Astrocyte of the cerebellum (primary cell): ENCODE measurements around the gene YTHDF1.
"Not testable (repeated sequence)": the region's sequence is repeated elsewhere in the genome, so short reads cannot be mapped to it uniquely, and the experiment has no call there.

Source experiments
- DNase-seq: peaks from one replicate; pipeline ENCODE4 v3.0.0-alpha.2; 2011; ENCODE audit warnings: low read depth
- H3K4me3 ChIP-seq: 2 replicates; pipeline ENCODE4 v1.5.1; 2011; ENCODE audit warnings: mild to moderate bottlenecking, low read depth, low read length, moderate library complexity
- in situ Hi-C: cut with HindIII; loops from 2 replicates; pipeline ENCODE4 v1.10.0; 2017; ENCODE audit warnings: low sequenced_read_pairs
- TF ChIP-seq, protein P1 (sequence below): IDR thresholded peaks from 2 replicates; pipeline ENCODE4 v1.5.1; 2012; ENCODE audit warnings: low read length, low read depth, moderate library complexity, mild to moderate bottlenecking; ENCODE audit errors: missing control alignments

Gene YTHDF1

DNA sequence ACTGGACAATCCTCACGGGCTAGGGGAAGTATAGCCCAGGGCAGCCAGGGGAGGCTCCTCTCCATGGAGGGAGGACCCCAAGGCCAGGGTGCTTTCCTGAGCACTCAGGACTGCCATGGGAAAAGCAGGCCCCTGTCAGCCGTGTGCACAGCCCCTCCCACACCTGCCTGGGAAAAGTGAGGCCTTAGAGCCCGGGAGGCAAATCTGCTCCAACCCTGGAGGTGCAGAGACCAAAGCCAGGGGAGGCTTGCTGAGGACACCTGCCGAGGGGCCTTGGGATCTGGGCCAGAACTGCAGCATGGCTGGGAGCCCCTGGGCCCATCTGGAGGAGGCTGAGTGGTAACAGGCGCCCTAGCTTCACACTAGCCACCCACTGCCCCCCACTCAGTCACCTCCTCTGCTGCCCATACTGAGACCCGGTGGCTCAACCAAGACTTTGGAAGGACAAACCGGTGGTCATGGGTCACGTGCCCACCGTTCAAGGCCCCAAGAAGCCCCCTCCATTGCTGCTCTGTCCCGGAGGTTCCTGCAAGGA, 55.2 kb downstream of the YTHDF1 start:
- in situ Hi-C loops = no loop called here
- TF ChIP-seq, protein P1, sequence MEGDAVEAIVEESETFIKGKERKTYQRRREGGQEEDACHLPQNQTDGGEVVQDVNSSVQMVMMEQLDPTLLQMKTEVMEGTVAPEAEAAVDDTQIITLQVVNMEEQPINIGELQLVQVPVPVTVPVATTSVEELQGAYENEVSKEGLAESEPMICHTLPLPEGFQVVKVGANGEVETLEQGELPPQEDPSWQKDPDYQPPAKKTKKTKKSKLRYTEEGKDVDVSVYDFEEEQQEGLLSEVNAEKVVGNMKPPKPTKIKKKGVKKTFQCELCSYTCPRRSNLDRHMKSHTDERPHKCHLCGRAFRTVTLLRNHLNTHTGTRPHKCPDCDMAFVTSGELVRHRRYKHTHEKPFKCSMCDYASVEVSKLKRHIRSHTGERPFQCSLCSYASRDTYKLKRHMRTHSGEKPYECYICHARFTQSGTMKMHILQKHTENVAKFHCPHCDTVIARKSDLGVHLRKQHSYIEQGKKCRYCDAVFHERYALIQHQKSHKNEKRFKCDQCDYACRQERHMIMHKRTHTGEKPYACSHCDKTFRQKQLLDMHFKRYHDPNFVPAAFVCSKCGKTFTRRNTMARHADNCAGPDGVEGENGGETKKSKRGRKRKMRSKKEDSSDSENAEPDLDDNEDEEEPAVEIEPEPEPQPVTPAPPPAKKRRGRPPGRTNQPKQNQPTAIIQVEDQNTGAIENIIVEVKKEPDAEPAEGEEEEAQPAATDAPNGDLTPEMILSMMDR = no peak
- no peak overlapping the region for H3K4me3 ChIP-seq
- DNase-seq = no peak

DNA sequence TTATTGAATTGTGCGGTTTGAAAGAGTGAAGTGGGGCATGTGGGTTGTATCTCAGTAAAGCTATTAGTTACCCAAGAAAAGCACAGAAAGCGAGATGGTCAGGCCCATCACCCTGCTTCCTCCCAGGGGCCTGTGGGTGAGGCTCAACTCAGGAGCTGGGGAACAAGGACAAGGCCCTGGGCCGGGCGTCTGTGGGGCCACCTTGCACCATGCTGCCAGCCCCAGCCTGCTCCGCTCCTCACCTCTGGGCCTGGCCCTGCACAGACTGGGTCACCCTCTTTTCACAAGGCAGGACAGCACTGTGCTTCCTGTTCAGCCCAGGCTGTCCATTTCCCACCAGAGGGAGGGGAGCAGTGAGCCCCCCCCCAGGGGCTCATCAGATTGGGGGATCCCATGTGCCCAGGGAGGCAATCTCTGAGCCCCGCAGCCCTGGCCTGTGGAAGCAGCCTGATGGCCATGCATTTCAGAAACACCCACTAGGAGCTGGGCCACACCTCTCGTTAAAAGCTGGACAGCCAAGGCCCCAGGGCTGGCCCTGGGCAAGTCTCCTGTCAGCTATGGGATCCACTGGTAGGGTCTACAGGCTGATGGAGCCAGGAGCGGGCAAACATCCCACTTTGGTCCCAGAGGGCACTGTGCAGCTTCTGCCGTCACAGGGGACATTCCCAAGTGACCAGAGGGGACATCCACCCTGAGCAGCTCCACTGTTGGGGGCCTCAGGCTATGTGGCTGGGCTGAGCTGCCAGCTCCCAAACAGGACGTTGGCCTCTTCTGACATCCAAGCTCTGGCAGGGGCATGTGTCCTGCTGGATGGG, 55.9 kb downstream of the YTHDF1 start:
- TF ChIP-seq, protein P1 = no peak
- in situ Hi-C loops = no loop called here
- no peak overlapping the region for H3K4me3 ChIP-seq
- DNase-seq = no peak

DNA sequence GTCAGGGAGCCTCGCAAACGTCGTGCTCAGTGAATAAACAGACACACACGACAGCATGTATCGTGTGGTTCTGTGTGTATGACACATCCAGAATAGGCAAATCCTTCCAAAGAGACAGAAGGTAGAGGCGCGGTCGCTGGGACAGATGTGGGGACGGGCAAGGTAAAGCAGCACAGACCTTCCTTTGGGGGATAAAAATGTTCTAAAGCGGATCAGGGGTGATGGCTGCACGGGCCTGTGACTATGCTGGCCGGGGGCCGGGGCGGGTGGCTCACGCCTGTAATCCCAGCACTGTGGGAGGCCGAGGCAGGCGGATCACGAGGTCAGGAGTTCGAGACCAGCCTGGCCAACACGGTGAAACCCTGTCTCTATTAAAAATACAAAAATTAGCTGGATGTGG, 56.7 kb downstream of the YTHDF1 start:
- in situ Hi-C loops = not testable (repeated sequence)

DNA sequence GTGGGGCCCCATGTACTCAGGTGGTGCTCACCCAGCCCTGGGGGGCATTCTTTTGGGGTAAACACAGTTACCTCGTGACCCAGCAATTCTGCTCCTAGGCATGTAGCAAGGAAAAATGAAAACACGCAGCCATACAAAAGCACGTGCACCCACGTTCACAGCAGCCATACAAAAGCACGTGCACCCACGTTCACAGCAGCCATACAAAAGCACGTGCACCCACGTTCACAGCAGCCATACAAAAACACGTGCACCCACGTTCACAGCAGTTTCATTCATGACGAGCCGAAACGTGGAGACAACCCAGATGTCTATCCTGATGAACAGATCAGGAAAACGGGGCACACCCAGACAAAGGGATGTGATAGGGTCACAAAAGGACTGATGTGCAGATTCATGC, 57.1 kb downstream of the YTHDF1 start:
- H3K4me3 ChIP-seq = no peak overlapping the region
- no peak for DNase-seq
- in situ Hi-C loops = no loop called here
- TF ChIP-seq, protein P1 = no peak

More for the DNA sequence above, 56.7 kb downstream of the YTHDF1 start:
- DNase-seq, H3K4me3 ChIP-seq: not testable (repeated sequence)

DNA sequence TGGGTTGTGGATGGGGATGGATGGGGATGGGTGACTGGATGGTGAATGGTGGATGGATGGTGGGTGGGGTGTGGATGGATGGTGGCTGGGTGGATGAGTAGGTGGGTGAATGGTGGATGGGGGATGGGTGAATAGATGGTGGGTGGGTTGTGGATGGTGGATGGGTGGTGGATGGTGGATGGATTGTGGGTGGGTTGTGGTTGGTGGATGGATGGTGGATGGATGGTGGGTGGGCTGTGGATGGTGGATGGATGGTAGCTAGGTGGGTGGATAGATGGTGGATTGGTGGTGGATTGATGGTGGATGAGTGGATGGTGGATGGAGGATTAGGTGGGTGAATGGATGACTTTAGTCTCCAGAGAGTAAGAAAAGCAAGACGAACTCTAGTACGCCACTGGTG, 57.6 kb downstream of the YTHDF1 start:
- H3K4me3 ChIP-seq = no peak overlapping the region
- in situ Hi-C loops = no loop called here
- TF ChIP-seq, protein P1 = no peak
- DNase-seq = no peak

DNA sequence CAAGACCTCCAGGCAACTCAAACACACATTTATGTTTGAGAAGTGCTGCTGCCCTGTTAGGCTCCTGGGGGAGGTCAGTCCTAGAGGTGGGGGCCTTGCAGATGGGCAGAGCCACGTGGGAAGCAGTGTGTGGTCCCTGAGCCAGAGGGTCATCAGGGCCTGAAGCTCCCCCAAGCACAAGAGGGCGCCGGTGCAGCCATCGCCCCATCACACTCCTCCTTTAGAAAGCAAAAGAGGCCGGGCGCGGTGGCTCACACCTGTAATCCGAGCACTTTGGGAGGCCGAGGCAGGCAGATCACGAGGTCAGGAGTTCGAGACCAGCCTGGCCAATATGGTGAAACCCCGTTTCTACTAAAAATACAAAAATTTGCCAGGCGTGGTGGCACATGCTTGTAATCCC, 58.5 kb downstream of the YTHDF1 start:
- in situ Hi-C loops, DNase-seq, H3K4me3 ChIP-seq: not testable (repeated sequence)

DNA sequence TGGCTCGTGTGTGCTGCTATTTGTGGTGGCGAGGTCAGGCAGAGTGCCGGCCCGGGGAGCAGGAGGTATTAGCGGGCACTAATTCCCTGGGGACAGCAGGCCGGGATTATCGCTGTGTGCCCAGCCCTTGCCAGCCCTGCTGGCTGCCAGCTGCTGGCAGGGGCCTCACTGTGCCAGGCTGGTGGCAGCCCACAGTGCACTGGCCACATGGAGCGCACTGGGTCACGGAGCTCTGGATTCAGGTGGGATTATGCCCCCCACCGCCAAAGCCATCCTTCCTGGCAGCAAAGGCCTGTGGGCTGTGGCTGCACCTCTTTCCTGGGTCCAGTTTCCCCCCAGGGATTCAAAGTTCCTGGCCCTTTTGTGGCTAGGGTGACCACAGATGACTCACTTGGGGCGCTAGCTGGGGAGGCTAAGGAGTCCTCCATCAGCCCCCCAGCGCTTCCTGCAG, 59.7 kb downstream of the YTHDF1 start:
- H3K4me3 ChIP-seq = no peak overlapping the region
- TF ChIP-seq, protein P1 = no peak
- in situ Hi-C loops = no loop called here
- DNase-seq = no peak
